Measurements from ENCODE around the gene ZNF335. TPM values are rescaled to one million over a fixed set of nuclear protein-coding genes. Genes with fewer than 3 reads are reported as not detected.

The ZNF335 gene
- total and polyA plus RNA-seq, 2 of the 13 experiments (the other 11 are each of a cell fraction or from before 2014, with no cell fraction given), result 9.7 to 13.7 TPM

DNA sequence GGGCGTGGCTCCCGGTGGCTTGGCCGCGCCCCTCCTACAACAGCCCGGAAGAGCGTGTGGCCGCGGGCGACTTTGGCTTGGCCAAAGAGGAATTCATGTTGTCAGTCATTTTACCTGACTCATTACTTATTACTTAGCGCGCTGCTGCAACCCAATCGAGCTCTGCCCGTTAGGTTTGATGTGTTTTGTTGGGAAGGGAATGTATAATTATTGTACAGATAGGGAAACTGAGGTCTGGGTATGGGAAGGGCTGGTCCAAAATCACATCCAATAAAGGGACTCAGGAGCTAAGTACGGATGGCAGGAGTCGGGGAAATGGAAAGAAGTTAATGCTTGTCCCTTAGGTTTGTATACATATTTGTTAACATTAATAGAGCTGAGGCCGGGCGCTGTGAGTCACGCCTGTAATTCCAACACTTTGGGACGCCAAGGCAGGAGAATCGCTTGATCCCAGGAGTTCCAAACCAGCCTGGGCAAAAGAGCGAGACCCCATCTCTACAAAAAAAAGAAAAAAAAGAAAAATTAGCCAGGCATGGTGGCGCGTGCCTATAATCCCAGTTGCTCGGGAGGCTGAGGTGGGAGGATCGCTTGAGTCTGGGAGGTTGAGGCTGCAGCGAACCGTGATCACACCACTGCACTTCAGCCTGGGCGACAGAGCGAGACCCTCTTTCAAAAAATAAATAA is 639 bp upstream of the ZNF335 start (continued):
- TF ChIP-seq ZNF614 (CRISPR knock-in tag; IDR thresholded peaks at IDR 0.05; ENCODE audit: borderline replicate concordance), result no peak
- TF ChIP-seq SP2 (CRISPR knock-in tag; IDR thresholded peaks at IDR 0.05), result 0 out of 2 replicates have a peak, but pooled peaks have one; percentile 0
- TF ChIP-seq NR3C1 (CRISPR knock-in tag; IDR thresholded peaks at IDR 0.05), result no peak
- TF ChIP-seq ZNF543 (CRISPR knock-in tag; IDR thresholded peaks at IDR 0.05), result no peak
- no peak for TF ChIP-seq BORCS8-MEF2B (CRISPR knock-in tag; IDR thresholded peaks at IDR 0.05)
- TF ChIP-seq ZSCAN25 (CRISPR knock-in tag; IDR thresholded peaks at IDR 0.05), result no peak
- TF ChIP-seq BRD4 (CRISPR knock-in tag; IDR thresholded peaks at IDR 0.05), result no peak
- TF ChIP-seq ZNF354B (CRISPR knock-in tag; IDR thresholded peaks at IDR 0.05), result no peak
- TF ChIP-seq REL (CRISPR knock-in tag; conservative IDR thresholded peaks at IDR 0.05), result no peak
- TF ChIP-seq FOXK1 (CRISPR knock-in tag; IDR thresholded peaks at IDR 0.05; ENCODE audit: borderline replicate concordance, low read depth), result no peak
- TF ChIP-seq, protein P1, sequence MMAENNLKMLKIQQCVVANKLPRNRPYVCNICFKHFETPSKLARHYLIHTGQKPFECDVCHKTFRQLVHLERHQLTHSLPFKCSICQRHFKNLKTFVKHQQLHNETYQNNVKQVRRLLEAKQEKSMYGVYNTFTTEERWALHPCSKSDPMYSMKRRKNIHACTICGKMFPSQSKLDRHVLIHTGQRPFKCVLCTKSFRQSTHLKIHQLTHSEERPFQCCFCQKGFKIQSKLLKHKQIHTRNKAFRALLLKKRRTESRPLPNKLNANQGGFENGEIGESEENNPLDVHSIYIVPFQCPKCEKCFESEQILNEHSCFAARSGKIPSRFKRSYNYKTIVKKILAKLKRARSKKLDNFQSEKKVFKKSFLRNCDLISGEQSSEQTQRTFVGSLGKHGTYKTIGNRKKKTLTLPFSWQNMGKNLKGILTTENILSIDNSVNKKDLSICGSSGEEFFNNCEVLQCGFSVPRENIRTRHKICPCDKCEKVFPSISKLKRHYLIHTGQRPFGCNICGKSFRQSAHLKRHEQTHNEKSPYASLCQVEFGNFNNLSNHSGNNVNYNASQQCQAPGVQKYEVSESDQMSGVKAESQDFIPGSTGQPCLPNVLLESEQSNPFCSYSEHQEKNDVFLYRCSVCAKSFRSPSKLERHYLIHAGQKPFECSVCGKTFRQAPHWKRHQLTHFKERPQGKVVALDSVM (CRISPR knock-in tag; IDR thresholded peaks at IDR 0.05), result peak; percentile 84
- TF ChIP-seq KAT8 (CRISPR knock-in tag; IDR thresholded peaks at IDR 0.05), result no peak; the same call in 1 of the 2 replicates
- TF ChIP-seq, protein P2, sequence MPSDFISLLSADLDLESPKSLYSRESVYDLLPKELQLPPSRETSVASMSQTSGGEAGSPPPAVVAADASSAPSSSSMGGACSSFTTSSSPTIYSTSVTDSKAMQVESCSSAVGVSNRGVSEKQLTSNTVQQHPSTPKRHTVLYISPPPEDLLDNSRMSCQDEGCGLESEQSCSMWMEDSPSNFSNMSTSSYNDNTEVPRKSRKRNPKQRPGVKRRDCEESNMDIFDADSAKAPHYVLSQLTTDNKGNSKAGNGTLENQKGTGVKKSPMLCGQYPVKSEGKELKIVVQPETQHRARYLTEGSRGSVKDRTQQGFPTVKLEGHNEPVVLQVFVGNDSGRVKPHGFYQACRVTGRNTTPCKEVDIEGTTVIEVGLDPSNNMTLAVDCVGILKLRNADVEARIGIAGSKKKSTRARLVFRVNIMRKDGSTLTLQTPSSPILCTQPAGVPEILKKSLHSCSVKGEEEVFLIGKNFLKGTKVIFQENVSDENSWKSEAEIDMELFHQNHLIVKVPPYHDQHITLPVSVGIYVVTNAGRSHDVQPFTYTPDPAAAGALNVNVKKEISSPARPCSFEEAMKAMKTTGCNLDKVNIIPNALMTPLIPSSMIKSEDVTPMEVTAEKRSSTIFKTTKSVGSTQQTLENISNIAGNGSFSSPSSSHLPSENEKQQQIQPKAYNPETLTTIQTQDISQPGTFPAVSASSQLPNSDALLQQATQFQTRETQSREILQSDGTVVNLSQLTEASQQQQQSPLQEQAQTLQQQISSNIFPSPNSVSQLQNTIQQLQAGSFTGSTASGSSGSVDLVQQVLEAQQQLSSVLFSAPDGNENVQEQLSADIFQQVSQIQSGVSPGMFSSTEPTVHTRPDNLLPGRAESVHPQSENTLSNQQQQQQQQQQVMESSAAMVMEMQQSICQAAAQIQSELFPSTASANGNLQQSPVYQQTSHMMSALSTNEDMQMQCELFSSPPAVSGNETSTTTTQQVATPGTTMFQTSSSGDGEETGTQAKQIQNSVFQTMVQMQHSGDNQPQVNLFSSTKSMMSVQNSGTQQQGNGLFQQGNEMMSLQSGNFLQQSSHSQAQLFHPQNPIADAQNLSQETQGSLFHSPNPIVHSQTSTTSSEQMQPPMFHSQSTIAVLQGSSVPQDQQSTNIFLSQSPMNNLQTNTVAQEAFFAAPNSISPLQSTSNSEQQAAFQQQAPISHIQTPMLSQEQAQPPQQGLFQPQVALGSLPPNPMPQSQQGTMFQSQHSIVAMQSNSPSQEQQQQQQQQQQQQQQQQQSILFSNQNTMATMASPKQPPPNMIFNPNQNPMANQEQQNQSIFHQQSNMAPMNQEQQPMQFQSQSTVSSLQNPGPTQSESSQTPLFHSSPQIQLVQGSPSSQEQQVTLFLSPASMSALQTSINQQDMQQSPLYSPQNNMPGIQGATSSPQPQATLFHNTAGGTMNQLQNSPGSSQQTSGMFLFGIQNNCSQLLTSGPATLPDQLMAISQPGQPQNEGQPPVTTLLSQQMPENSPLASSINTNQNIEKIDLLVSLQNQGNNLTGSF (CRISPR knock-in tag; IDR thresholded peaks at IDR 0.05), result 0 out of 2 replicates have a peak, but pooled peaks have one; percentile 56
- TF ChIP-seq NFRKB (IDR thresholded peaks at IDR 0.05), result no peak
- no peak for TF ChIP-seq ZNF44 (CRISPR knock-in tag; IDR thresholded peaks at IDR 0.05)
- TF ChIP-seq, protein P3, sequence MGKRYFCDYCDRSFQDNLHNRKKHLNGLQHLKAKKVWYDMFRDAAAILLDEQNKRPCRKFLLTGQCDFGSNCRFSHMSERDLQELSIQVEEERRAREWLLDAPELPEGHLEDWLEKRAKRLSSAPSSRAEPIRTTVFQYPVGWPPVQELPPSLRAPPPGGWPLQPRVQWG (CRISPR knock-in tag; IDR thresholded peaks at IDR 0.05; ENCODE audit: borderline replicate concordance, low read depth), result no peak
- TF ChIP-seq, protein P4, sequence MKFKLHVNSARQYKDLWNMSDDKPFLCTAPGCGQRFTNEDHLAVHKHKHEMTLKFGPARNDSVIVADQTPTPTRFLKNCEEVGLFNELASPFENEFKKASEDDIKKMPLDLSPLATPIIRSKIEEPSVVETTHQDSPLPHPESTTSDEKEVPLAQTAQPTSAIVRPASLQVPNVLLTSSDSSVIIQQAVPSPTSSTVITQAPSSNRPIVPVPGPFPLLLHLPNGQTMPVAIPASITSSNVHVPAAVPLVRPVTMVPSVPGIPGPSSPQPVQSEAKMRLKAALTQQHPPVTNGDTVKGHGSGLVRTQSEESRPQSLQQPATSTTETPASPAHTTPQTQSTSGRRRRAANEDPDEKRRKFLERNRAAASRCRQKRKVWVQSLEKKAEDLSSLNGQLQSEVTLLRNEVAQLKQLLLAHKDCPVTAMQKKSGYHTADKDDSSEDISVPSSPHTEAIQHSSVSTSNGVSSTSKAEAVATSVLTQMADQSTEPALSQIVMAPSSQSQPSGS (CRISPR knock-in tag; IDR thresholded peaks at IDR 0.05), result no peak
- TF ChIP-seq ZBTB8A (CRISPR knock-in tag; IDR thresholded peaks at IDR 0.05; ENCODE audit: borderline replicate concordance, low read depth), result no peak

All from HepG2 (cell line).